CD14-positive monocyte (primary cell): ENCODE data around the gene TARS3. TPM values are rescaled to one million over a fixed set of nuclear protein-coding genes. Genes with fewer than 3 reads are reported as not detected.
"Not testable (repeated sequence)": the region's sequence is repeated elsewhere in the genome, so short reads cannot be mapped to it uniquely, and the experiment has no call there.

ENCODE experiments used
- DNase-seq, 3 donors: peaks; one replicate each; pipeline ENCODE4 v3.0.0-alpha.2; 2011 to 2022
- H2AFZ ChIP-seq: 2 replicates; pipeline ENCODE4 v1.6.0; 2012; ENCODE audit warnings: mild to moderate bottlenecking, low read depth, low read length, inconsistent platforms; ENCODE audit not compliant: insufficient read depth, poor library complexity, severe bottlenecking
- H3K27ac ChIP-seq, 2 donors: 1 replicate in 1 of 2; 2 replicates in 1 of 2; pipeline ENCODE4 v1.5.1; 2012 to 2013; ENCODE audit warnings: low read length in 2 of 2, control low read depth in 1 of 2, inconsistent platforms in 1 of 2, low read depth in 1 of 2, mild to moderate bottlenecking in 1 of 2
- H3K27me3 ChIP-seq, 2 donors: one replicate each; pipeline versions ENCODE4 v1.6.0 to v1.6.1; 2011 to 2013; ENCODE audit warnings: low read length in 2 of 2; ENCODE audit not compliant: control insufficient read depth in 2 of 2, insufficient read depth in 2 of 2
- H3K36me3 ChIP-seq, 2 donors: replicated peaks in 1 of 2; 1 replicate in 1 of 2; 2 replicates in 1 of 2; pipeline versions ENCODE4 v1.5.1 to v1.6.1; 2012 to 2013; ENCODE audit warnings: low read length in 2 of 2, control low read depth in 1 of 2, inconsistent platforms in 1 of 2, mild to moderate bottlenecking in 1 of 2; ENCODE audit not compliant: insufficient read depth in 2 of 2, control insufficient read depth in 1 of 2
- H3K4me1 ChIP-seq, 2 donors: 1 replicate in 1 of 2; 2 replicates in 1 of 2; pipeline versions ENCODE4 v1.5.1 to v1.6.1; 2012 to 2013; ENCODE audit warnings: low read length in 2 of 2, control low read depth in 1 of 2, inconsistent platforms in 1 of 2, mild to moderate bottlenecking in 1 of 2, moderate library complexity in 1 of 2; ENCODE audit not compliant: insufficient read depth in 2 of 2, control insufficient read depth in 1 of 2
- H3K4me2 ChIP-seq: replicated peaks from 2 replicates; pipeline ENCODE3; 2012; ENCODE audit warnings: low read length, moderate library complexity, mild to moderate bottlenecking; ENCODE audit not compliant: poor library complexity, severe bottlenecking; ENCODE audit errors: extremely low read depth
- H3K4me3 ChIP-seq, 3 experiments: fragments of 200-600 bp in 1 of 3; sonication (generic) in 1 of 3; replicated peaks in 1 of 3; 1 replicate in 2 of 3; 2 replicates in 1 of 3; pipeline ENCODE4 v1.5.1; 2011 to 2013; ENCODE audit warnings: low read length in 3 of 3, mild to moderate bottlenecking in 3 of 3, control low read depth in 2 of 3, low read depth in 2 of 3, inconsistent platforms in 1 of 3, moderate library complexity in 1 of 3
- H3K79me2 ChIP-seq: 2 replicates; pipeline ENCODE4 v1.6.0; 2012; ENCODE audit warnings: mild to moderate bottlenecking, control low read depth, inconsistent platforms, low read length, moderate library complexity; ENCODE audit not compliant: insufficient read depth
- H3K9ac ChIP-seq: 2 replicates; pipeline ENCODE4 v1.6.0; 2017; ENCODE audit warnings: low read length, mild to moderate bottlenecking; ENCODE audit not compliant: insufficient read depth, poor library complexity, severe bottlenecking
- H3K9me3 ChIP-seq, 2 donors: replicated peaks in 1 of 2; 1 replicate in 1 of 2; 2 replicates in 1 of 2; pipeline versions ENCODE4 v1.5.1 to v1.6.1; 2012 to 2013; ENCODE audit warnings: low read length in 2 of 2, control low read depth in 1 of 2; ENCODE audit not compliant: control insufficient read depth in 1 of 2, insufficient read depth in 1 of 2
- H4K20me1 ChIP-seq: 2 replicates; pipeline ENCODE4 v1.6.0; 2012; ENCODE audit warnings: mild to moderate bottlenecking, low read length, control low read depth, moderate library complexity; ENCODE audit not compliant: insufficient read depth
- H3K27ac Mint-ChIP-seq, 7 donors: one replicate each; pipeline ENCODE4 v1.8.0; 2020; ENCODE audit warnings: mild to moderate bottlenecking in 7 of 7, mixed read lengths in 7 of 7, moderate library complexity in 6 of 7, inconsistent platforms in 2 of 7
- H3K27me3 Mint-ChIP-seq, 3 donors: one replicate each; pipeline ENCODE4 v1.8.0; 2021 to 2022; ENCODE audit warnings: low read depth in 3 of 3, mild to moderate bottlenecking in 3 of 3, mixed read lengths in 3 of 3, moderate library complexity in 3 of 3, inconsistent platforms in 1 of 3
- H3K36me3 Mint-ChIP-seq, 2 donors: one replicate each; pipeline ENCODE4 v1.8.0; 2020; ENCODE audit warnings: mixed read lengths in 2 of 2, inconsistent platforms in 1 of 2, mild to moderate bottlenecking in 1 of 2
- H3K4me1 Mint-ChIP-seq: one replicate; pipeline ENCODE4 v1.8.0; 2020; ENCODE audit warnings: mild to moderate bottlenecking, mixed read lengths
- H3K4me3 Mint-ChIP-seq, 2 donors: one replicate each; pipeline ENCODE4 v1.8.0; 2020; ENCODE audit warnings: mild to moderate bottlenecking in 2 of 2, mixed read lengths in 2 of 2, moderate library complexity in 1 of 2
- H3K9me3 Mint-ChIP-seq, 7 donors: one replicate each; pipeline ENCODE4 v1.8.0; 2020 to 2022; ENCODE audit warnings: mixed read lengths in 7 of 7, mild to moderate bottlenecking in 6 of 7, moderate library complexity in 6 of 7, inconsistent platforms in 2 of 7
- CTCF ChIP-seq: fragments of 200-600 bp; IDR thresholded peaks from one replicate; pipeline ENCODE4 v1.8.0; 2022; ENCODE audit warnings: antibody characterized with exemption, mild to moderate bottlenecking
- WGBS: methylation state at CpG from one replicate; pipeline ENCODE4 v1.1.5; 2013; ENCODE audit warnings: missing lambda C conversion rate; ENCODE audit not compliant: insufficient coverage; 5-methylcytosine and 5-hydroxymethylcytosine counted together
- intact Hi-C, 2 donors: fragments of 100-400 bp; cut with micrococcal nuclease; formaldehyde crosslinking; loops; one replicate each; pipeline versions ENCODE4 v1.15.0 to v1.15.1; 2023
- polyA plus RNA-seq, 3 donors: library from polyadenylated mRNA; depleted of rRNA in 1 of 3; unstranded in 2 of 3; stranded (reverse) in 1 of 3; fragments of 300-500 nt in 2 of 3; fragments of >200 nt in 1 of 3; fragmentation: Illumina TruSeq in 2 of 3; gene quantifications; 1 replicate in 2 of 3; 2 replicates in 1 of 3; pipeline ENCODE4 v1.2.3, GENCODE V29; 2012 to 2021

TARS3 gene
- polyA plus RNA-seq, 3 donors = 1.3 to 2.4 (median 1.8) TPM

DNA sequence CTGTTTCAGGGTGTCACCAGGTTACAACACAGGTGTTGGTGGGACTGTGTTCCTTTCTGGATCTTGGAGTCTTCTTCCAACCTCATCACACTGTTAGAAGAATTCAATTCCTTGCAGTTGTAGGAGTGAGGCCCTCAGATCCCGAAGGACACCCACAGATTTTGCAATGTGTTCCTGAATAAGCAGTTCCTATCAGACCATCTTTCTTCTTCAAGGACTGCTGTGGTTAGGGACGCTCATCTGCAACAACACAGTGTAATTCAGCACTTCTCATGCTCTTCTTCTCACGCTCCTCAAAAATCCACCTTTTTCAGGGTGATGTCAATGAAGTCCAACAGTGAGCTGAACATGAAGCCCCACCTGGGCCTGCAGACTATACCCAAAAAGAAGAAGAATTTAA lies 90.9 kb downstream of the TARS3 start:
- H3K36me3 Mint-ChIP-seq = peaks cover 4 to 6% of the 10 kb centered on the region in 2 donors
- intact Hi-C loops = no loop called here
- 100% methylated on average over 3 of the region's 3 CpGs for WGBS
- DNase-seq = no peak
- Histone ChIP-seq H2AFZ (no peak overlapping the region), H3K27ac (no peak overlapping the region), H3K9me3 (no peaks in the 10 kb centered on the region), H3K36me3 (no peaks in the 10 kb centered on the region), H3K79me2 (no peaks in the 10 kb centered on the region), H3K4me2 (no peak overlapping the region), H3K4me3 (no peak overlapping the region), H3K4me1 (no peaks in the 10 kb centered on the region), H3K27me3 (no peaks in the 10 kb centered on the region), H4K20me1 (no peaks in the 10 kb centered on the region), H3K9ac (no peak overlapping the region)
- H3K9me3 Mint-ChIP-seq = no peaks in the 10 kb centered on the region
- H3K4me1 Mint-ChIP-seq = no peaks in the 10 kb centered on the region
- TF ChIP-seq CTCF = no peak
- H3K27me3 Mint-ChIP-seq = peaks cover 0 to 2% (median 0%) of the 10 kb centered on the region in 3 donors
- peak overlapping the region in 1 of 7 donors; percentile 58 for H3K27ac Mint-ChIP-seq
- H3K4me3 Mint-ChIP-seq = no peak overlapping the region

DNA sequence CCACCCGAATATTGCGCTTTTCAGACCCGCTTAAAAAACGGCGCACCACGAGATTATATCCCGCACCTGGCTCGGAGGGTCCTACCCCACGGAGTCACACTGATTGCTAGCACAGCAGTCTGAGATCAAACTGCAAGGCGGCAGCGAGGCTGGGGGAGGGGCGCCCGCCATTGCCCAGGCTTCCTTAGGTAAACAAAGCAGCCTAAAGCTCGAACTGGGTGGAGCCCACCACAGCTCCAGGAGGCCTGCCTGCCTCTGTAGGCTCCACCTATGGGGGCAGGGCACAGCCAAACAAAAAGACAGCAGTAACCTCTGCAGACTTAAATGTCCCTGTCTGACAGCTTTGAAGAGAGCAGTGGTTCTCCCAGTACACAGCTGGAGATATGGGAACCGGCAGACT lies 97.5 kb downstream of the TARS3 start:
- intact Hi-C loops, H3K4me3 Mint-ChIP-seq, H2AFZ ChIP-seq, H3K4me3 ChIP-seq, H4K20me1 ChIP-seq, DNase-seq, H3K79me2 ChIP-seq, H3K27me3 ChIP-seq, H3K27ac Mint-ChIP-seq, H3K27ac ChIP-seq, H3K36me3 ChIP-seq, H3K9ac ChIP-seq, H3K4me2 ChIP-seq, H3K27me3 Mint-ChIP-seq: not testable (repeated sequence)
- peaks cover 25 to 40% of the 10 kb centered on the region in 2 donors for H3K9me3 ChIP-seq
- Mint-ChIP-seq H3K36me3 (peaks cover 12 to 23% of the 10 kb centered on the region in 2 donors), H3K4me1 (peaks cover 13% of the 10 kb centered on the region), H3K9me3 (peaks cover 27 to 53% (median 46%) of the 10 kb centered on the region in 7 donors)
- WGBS = 93% methylated on average over 3 of the region's 15 CpGs
- peaks cover 0 to 11% of the 10 kb centered on the region in 2 donors for H3K4me1 ChIP-seq
